Thyroid gland (tissue), 4 donors: ENCODE measurements around the gene ENDOV. TPM values are rescaled to one million over a fixed set of nuclear protein-coding genes. Genes with fewer than 3 reads are reported as not detected.

Experiments
- DNase-seq, 2 donors: peaks; one replicate each; pipeline ENCODE4 v3.0.0-alpha.2; 2019
- H3K27ac ChIP-seq, 3 donors: fragments of 200-600 bp; sonication (generic); 1 replicate in 2 of 3; 2 replicates in 1 of 3; pipeline ENCODE4 v1.5.1; 2016 to 2019; ENCODE audit warnings: mild to moderate bottlenecking in 1 of 3, moderate library complexity in 1 of 3
- H3K27me3 ChIP-seq: fragments of 200-600 bp; sonication (generic); one replicate; pipeline ENCODE4 v1.5.1; 2019
- H3K36me3 ChIP-seq, 2 donors: fragments of 200-600 bp; sonication (generic); one replicate each; pipeline ENCODE4 v1.5.1; 2016 to 2019
- H3K4me1 ChIP-seq, 2 donors: fragments of 200-600 bp; sonication (generic); one replicate each; pipeline ENCODE4 v1.5.1; 2017 to 2019
- H3K4me3 ChIP-seq, 3 donors: fragments of 200-600 bp; sonication (generic); replicated peaks in 1 of 3; 1 replicate in 2 of 3; 2 replicates in 1 of 3; pipeline ENCODE4 v1.5.1; 2016; ENCODE audit warnings: mild to moderate bottlenecking in 1 of 3
- H3K9me3 ChIP-seq: fragments of 200-600 bp; sonication (generic); one replicate; pipeline ENCODE4 v1.5.1; 2017
- POLR2A ChIP-seq, 2 donors: fragments of 450-650 bp; IDR thresholded peaks; one replicate each; pipeline ENCODE4 v1.6.1; 2017; ENCODE audit warnings: antibody characterized with exemption in 2 of 2, mild to moderate bottlenecking in 2 of 2, moderate library complexity in 1 of 2
- WGBS, 2 donors: methylation state at CpG; one replicate each; pipeline ENCODE4 v1.1.5; 2017; 5-methylcytosine and 5-hydroxymethylcytosine counted together
- intact Hi-C: fragments of 100-400 bp; cut with DNase I; formaldehyde crosslinking; loops from one replicate; pipeline ENCODE4 v1.15.1; 2023
- total RNA-seq, 4 donors: library from RNA; depleted of rRNA; stranded (reverse); fragments of >200 nt; gene quantifications; one replicate each; pipeline ENCODE4 v1.2.3, GENCODE V29; 2016
- TF ChIP-seq, protein P1 (sequence below), 6 experiments: fragments of 200-600 bp in 3 of 6; fragments of 450-650 bp in 3 of 6; sonication (generic) in 3 of 6; IDR thresholded peaks; one replicate each; pipeline ENCODE4 v1.5.1; 2016 to 2019; ENCODE audit warnings: antibody characterized with exemption in 6 of 6, mild to moderate bottlenecking in 2 of 6, inconsistent platforms in 1 of 6, moderate library complexity in 1 of 6

The ENDOV gene
- total RNA-seq, 4 donors from 2014 or later, result 18.8 to 37.1 (median 21.2) TPM

DNA sequence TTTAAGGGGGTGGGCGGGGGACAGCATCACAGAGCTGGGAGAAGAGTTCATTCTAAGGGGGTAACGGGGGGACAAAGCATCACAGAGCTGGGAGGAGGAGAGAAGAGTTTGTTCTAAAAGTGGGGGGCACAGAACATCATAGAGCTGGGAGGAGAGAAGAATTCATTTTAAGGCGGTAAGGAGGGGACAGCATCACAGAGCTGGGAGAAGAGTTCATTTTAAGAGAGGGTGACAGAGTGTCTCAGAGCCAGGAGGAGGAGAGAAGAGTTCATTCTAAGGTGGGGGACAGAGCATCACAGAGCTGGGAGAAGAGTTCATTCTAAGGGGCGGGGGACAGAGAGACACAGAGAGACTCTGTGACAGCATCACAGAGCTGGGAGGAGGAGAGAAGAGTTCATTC, 27.8 kb downstream of the ENDOV start:
- Histone ChIP-seq H3K27me3 (no peaks in the 10 kb centered on the region), H3K4me3 (no peak overlapping the region), H3K9me3 (no peaks in the 10 kb centered on the region), H3K27ac (no peak overlapping the region), H3K36me3 (no peaks in the 10 kb centered on the region), H3K4me1 (no peaks in the 10 kb centered on the region)
- DNase-seq, result no peak
- WGBS, 2 donors, result 92 to 96% methylated on average over 4 of the region's 4 CpGs
- TF ChIP-seq, protein P1, sequence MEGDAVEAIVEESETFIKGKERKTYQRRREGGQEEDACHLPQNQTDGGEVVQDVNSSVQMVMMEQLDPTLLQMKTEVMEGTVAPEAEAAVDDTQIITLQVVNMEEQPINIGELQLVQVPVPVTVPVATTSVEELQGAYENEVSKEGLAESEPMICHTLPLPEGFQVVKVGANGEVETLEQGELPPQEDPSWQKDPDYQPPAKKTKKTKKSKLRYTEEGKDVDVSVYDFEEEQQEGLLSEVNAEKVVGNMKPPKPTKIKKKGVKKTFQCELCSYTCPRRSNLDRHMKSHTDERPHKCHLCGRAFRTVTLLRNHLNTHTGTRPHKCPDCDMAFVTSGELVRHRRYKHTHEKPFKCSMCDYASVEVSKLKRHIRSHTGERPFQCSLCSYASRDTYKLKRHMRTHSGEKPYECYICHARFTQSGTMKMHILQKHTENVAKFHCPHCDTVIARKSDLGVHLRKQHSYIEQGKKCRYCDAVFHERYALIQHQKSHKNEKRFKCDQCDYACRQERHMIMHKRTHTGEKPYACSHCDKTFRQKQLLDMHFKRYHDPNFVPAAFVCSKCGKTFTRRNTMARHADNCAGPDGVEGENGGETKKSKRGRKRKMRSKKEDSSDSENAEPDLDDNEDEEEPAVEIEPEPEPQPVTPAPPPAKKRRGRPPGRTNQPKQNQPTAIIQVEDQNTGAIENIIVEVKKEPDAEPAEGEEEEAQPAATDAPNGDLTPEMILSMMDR (IDR thresholded peaks at IDR 0.05), result no peak
- no peak for TF ChIP-seq POLR2A (IDR thresholded peaks at IDR 0.05)
- intact Hi-C loops, result no loop called here

DNA sequence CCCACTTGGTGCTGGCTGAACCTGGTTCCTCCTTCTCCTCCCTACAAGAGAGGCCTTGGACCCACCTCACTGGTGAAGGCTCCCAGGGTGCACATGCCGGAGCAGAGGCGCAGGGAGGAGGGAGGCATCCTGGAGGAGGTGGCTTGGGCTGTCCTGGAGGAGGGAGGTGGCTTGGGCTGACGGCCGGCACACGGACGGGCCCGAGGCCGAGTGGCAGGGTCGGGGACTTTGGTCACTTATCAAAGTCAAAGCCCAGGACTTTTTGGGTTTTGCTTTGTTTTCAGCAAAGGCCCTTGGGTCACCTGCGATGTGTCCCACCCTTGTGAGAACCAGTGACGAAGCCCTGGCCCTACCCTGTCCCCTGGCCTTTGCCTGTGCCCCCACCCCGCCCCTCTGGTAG, 28.5 kb downstream of the ENDOV start:
- intact Hi-C loops, result no loop called here
- Histone ChIP-seq H3K27ac (no peak overlapping the region), H3K4me3 (no peak overlapping the region), H3K9me3 (no peaks in the 10 kb centered on the region), H3K36me3 (no peaks in the 10 kb centered on the region), H3K27me3 (no peaks in the 10 kb centered on the region), H3K4me1 (no peaks in the 10 kb centered on the region)
- DNase-seq, result no peak
- WGBS, 2 donors, result 44 to 51% methylated on average over 11 of the region's 12 CpGs
- TF ChIP-seq, protein P1 (IDR thresholded peaks at IDR 0.05), result no peak
- no peak for TF ChIP-seq POLR2A (IDR thresholded peaks at IDR 0.05)

DNA sequence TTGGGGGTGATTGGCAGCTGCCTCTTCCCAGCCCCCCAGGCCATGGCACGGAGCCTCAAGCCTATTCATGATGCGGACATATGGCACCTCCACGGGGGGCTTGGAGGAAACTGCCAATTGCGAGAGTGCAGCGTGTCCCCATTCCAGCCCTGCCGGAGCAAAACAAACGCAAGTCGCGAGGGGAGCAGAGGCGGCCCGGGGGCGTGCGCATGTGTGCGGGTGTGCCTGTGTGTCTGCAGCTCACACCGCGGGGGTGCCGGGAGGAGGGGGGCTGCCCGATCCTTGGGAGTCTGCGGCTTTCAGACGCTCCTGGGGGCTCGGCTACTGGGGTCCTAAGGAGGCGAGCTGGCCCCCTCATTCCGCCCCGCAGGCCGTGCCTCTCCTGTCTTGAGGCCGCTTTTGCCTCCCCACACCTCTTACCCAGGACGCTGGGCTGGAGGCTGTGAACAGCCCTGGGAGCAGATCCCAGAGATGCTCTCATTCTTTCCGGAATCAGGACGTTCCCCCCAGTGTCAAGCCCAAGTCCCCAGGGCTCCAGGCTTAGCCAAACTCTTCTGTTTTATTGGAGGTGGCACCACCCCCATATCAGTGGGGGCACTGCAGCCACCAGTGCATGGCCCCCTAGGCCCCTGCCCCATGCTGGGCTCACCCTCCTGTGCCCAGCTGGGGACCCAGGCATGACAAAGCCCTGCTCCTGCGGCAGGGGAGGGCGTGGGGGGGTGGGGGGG, 29.1 kb downstream of the ENDOV start:
- DNase-seq, result no peak
- TF ChIP-seq, protein P1 (IDR thresholded peaks at IDR 0.05), result no peak
- TF ChIP-seq POLR2A (IDR thresholded peaks at IDR 0.05), result no peak
- Histone ChIP-seq H3K4me1 (no peaks in the 10 kb centered on the region), H3K9me3 (no peaks in the 10 kb centered on the region), H3K27ac (no peak overlapping the region), H3K27me3 (no peaks in the 10 kb centered on the region), H3K4me3 (no peak overlapping the region), H3K36me3 (no peaks in the 10 kb centered on the region)
- intact Hi-C loops, result no loop called here
- WGBS, 2 donors, result 21 to 26% methylated on average over 18 to 26 of the region's 31 CpGs

DNA sequence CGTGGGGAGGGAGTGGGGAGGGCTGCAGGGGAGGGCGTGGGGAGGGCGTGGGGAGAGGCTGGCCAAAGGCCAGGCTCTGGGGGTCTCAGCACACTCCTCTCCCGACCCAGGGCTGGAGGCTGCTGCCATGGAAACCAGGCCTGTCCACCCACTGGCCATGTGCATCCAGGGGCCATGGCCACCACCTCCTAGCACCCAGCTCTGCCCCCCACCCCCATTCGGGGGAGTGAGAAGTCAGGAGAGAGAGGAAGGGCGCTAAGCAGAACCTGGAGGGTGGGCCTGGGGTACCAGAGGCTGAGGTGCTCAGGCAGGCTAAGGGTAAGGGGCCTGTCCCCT, 29.6 kb downstream of the ENDOV start:
- Histone ChIP-seq H3K9me3 (no peaks in the 10 kb centered on the region), H3K4me3 (no peak overlapping the region), H3K27me3 (no peaks in the 10 kb centered on the region), H3K36me3 (no peaks in the 10 kb centered on the region), H3K27ac (no peak overlapping the region), H3K4me1 (no peaks in the 10 kb centered on the region)
- 56% methylated on average over 5 of the region's 6 CpGs; no CpG with 5 or more reads in 1 of the 2 donors for WGBS, 2 donors
- no peak for TF ChIP-seq POLR2A (IDR thresholded peaks at IDR 0.05)
- TF ChIP-seq, protein P1 (IDR thresholded peaks at IDR 0.05), result no peak
- DNase-seq, result no peak
- intact Hi-C loops, result no loop called here

DNA sequence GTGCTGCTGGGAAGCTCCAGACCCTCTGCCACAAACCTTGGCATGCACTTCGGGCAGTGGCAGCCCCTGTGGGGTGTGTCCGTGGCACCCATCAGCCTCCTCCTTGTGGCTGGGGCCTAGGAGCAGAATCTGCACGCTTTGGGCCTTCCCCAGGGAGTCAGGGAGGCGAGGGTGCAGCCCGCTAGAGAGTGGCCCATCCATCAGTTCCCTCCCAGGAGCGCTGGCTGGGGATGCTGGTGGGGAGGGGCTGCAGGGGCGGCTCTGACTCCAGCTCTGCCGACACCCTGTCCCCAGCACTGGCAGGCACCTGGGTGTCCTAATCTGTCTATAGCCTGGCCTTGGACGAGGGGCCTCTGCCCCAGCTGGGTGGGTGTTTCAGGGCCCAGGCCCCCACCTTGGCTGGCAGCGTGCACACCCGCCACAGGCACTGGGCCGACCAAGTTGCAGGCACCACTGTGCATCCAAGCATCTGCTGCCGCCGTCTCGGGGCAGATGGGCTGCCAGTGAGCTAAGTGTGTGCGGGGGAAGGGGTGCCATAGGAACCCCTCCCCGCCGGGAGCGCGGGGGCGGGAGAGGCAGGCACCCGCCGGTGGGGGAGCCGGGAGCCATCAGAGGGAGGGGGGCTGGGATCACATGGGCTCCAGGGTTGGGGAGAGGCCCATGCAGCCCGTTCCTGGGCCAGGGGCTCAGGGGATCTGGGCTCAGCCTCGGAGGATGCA, 30.2 kb downstream of the ENDOV start:
- H3K4me3 ChIP-seq, result no peak overlapping the region
- WGBS, 2 donors, result 40 to 71% methylated on average over 4 to 15 of the region's 26 CpGs
- H3K36me3 ChIP-seq, result no peaks in the 10 kb centered on the region
- no peak overlapping the region for H3K27ac ChIP-seq
- intact Hi-C loops, result no loop called here
- H3K9me3 ChIP-seq, result no peaks in the 10 kb centered on the region
- H3K4me1 ChIP-seq, result no peaks in the 10 kb centered on the region
- no peak for TF ChIP-seq POLR2A (IDR thresholded peaks at IDR 0.05)
- TF ChIP-seq, protein P1 (IDR thresholded peaks at IDR 0.05), result no peak
- no peaks in the 10 kb centered on the region for H3K27me3 ChIP-seq
- no peak for DNase-seq
